Activated T-cell treated with anti-CD3 and anti-CD28 coated beads, Interleukin-2, amount 50 U/mL, for 24 hours (primary cell): ENCODE results near the gene CREB5.

ENCODE experiments used
- DNase-seq: peaks from one replicate; pipeline ENCODE4 v3.0.0-alpha.2; 2020
- H3K27ac Mint-ChIP-seq: 2 replicates; pipeline ENCODE4 v1.8.0; 2020; ENCODE audit warnings: mild to moderate bottlenecking, mixed read lengths
- H3K27me3 Mint-ChIP-seq: 2 replicates; pipeline ENCODE4 v1.8.0; 2020; ENCODE audit warnings: mixed read lengths
- H3K36me3 Mint-ChIP-seq: 2 replicates; pipeline ENCODE4 v1.8.0; 2020; ENCODE audit warnings: low read depth, mixed read lengths
- H3K4me1 Mint-ChIP-seq: 2 replicates; pipeline ENCODE4 v1.8.0; 2020; ENCODE audit warnings: low read depth, mixed read lengths
- H3K4me3 Mint-ChIP-seq: 2 replicates; pipeline ENCODE4 v1.8.0; 2020; ENCODE audit warnings: mild to moderate bottlenecking, moderate library complexity, mixed read lengths
- H3K9me3 Mint-ChIP-seq: 2 replicates; pipeline ENCODE4 v1.8.0; 2020; ENCODE audit warnings: mixed read lengths

The CREB5 gene

GRCh38 chr7:28858895-28859294 is 446.6 kb downstream of the CREB5 start:
- Mint-ChIP-seq H3K36me3 (no peaks in the 10 kb centered on the region), H3K4me1 (peaks cover 4% of the 10 kb centered on the region), H3K27me3 (peaks cover 66% of the 10 kb centered on the region), H3K27ac (no peak overlapping the region), H3K4me3 (no peak overlapping the region), H3K9me3 (no peaks in the 10 kb centered on the region)
- DNase-seq, result no peak

- H3K36me3 Mint-ChIP-seq, result no peaks in the 10 kb centered on the region
- H3K27ac Mint-ChIP-seq, result no peak overlapping the region
- H3K27me3 Mint-ChIP-seq, result peaks cover 47% of the 10 kb centered on the region
- no peaks in the 10 kb centered on the region for H3K9me3 Mint-ChIP-seq
- H3K4me1 Mint-ChIP-seq, result no peaks in the 10 kb centered on the region
- no peak for DNase-seq
- H3K4me3 Mint-ChIP-seq, result no peak overlapping the region
Measured at GRCh38 chr7:28861825-28862224, 449.5 kb downstream of the CREB5 start.

GRCh38 chr7:28862595-28863272 is 450.4 kb downstream of the CREB5 start:
- Mint-ChIP-seq H3K9me3 (no peaks in the 10 kb centered on the region), H3K36me3 (no peaks in the 10 kb centered on the region), H3K4me3 (no peak overlapping the region), H3K4me1 (no peaks in the 10 kb centered on the region), H3K27me3 (peaks cover 42% of the 10 kb centered on the region), H3K27ac (no peak overlapping the region)
- no peak for DNase-seq

GRCh38 chr7:28865601-28866144 is 453.4 kb downstream of the CREB5 start:
- no peak overlapping the region for H3K4me3 Mint-ChIP-seq
- no peaks in the 10 kb centered on the region for H3K4me1 Mint-ChIP-seq
- H3K27ac Mint-ChIP-seq, result no peak overlapping the region
- DNase-seq, result no peak
- H3K36me3 Mint-ChIP-seq, result no peaks in the 10 kb centered on the region
- peaks cover 30% of the 10 kb centered on the region for H3K27me3 Mint-ChIP-seq
- no peaks in the 10 kb centered on the region for H3K9me3 Mint-ChIP-seq

GRCh38 chr7:28868712-28869111 is 456.4 kb downstream of the CREB5 start:
- no peak for DNase-seq
- no peak overlapping the region for H3K27ac Mint-ChIP-seq
- H3K4me3 Mint-ChIP-seq, result no peak overlapping the region
- peaks cover 24% of the 10 kb centered on the region for H3K27me3 Mint-ChIP-seq
- H3K9me3 Mint-ChIP-seq, result no peaks in the 10 kb centered on the region
- no peaks in the 10 kb centered on the region for H3K4me1 Mint-ChIP-seq
- H3K36me3 Mint-ChIP-seq, result no peaks in the 10 kb centered on the region

GRCh38 chr7:28871077-28871476 is 458.8 kb downstream of the CREB5 start:
- Mint-ChIP-seq H3K9me3 (no peaks in the 10 kb centered on the region), H3K27me3 (peaks cover 24% of the 10 kb centered on the region), H3K4me3 (no peak overlapping the region), H3K4me1 (no peaks in the 10 kb centered on the region), H3K36me3 (no peaks in the 10 kb centered on the region), H3K27ac (no peak overlapping the region)
- DNase-seq, result no peak

- Mint-ChIP-seq H3K27me3 (peaks cover 20% of the 10 kb centered on the region), H3K36me3 (no peaks in the 10 kb centered on the region), H3K4me1 (no peaks in the 10 kb centered on the region), H3K4me3 (no peak overlapping the region), H3K27ac (no peak overlapping the region), H3K9me3 (no peaks in the 10 kb centered on the region)
- no peak for DNase-seq
Measured at GRCh38 chr7:28871631-28872030, 459.3 kb downstream of the CREB5 start.

- Mint-ChIP-seq H3K4me3 (no peak overlapping the region), H3K27ac (no peak overlapping the region), H3K36me3 (no peaks in the 10 kb centered on the region), H3K9me3 (no peaks in the 10 kb centered on the region), H3K4me1 (no peaks in the 10 kb centered on the region), H3K27me3 (peaks cover 19% of the 10 kb centered on the region)
- DNase-seq, result no peak
Measured at GRCh38 chr7:28872226-28872625, 459.9 kb downstream of the CREB5 start.

- H3K9me3 Mint-ChIP-seq, result no peaks in the 10 kb centered on the region
- DNase-seq, result no peak
- no peaks in the 10 kb centered on the region for H3K4me1 Mint-ChIP-seq
- no peak overlapping the region for H3K4me3 Mint-ChIP-seq
- H3K27ac Mint-ChIP-seq, result no peak overlapping the region
- H3K36me3 Mint-ChIP-seq, result no peaks in the 10 kb centered on the region
- peaks cover 28% of the 10 kb centered on the region for H3K27me3 Mint-ChIP-seq
Measured at GRCh38 chr7:28873365-28873764, 461.0 kb downstream of the CREB5 start.

GRCh38 chr7:28874001-28874400 is 461.7 kb downstream of the CREB5 start:
- no peaks in the 10 kb centered on the region for H3K4me1 Mint-ChIP-seq
- no peak overlapping the region for H3K4me3 Mint-ChIP-seq
- H3K36me3 Mint-ChIP-seq, result no peaks in the 10 kb centered on the region
- no peak for DNase-seq
- H3K9me3 Mint-ChIP-seq, result no peaks in the 10 kb centered on the region
- H3K27me3 Mint-ChIP-seq, result peaks cover 30% of the 10 kb centered on the region
- no peak overlapping the region for H3K27ac Mint-ChIP-seq
